ENCODE data around the gene SF3B1. TPM values are rescaled to one million over a fixed set of nuclear protein-coding genes. Genes with fewer than 3 reads are reported as not detected.
"Not testable (repeated sequence)": the region's sequence is repeated elsewhere in the genome, so short reads cannot be mapped to it uniquely, and the experiment has no call there.

Gene SF3B1
- total RNA-seq, 2 experiments from 2014 or later: 498 to 529 TPM

DNA sequence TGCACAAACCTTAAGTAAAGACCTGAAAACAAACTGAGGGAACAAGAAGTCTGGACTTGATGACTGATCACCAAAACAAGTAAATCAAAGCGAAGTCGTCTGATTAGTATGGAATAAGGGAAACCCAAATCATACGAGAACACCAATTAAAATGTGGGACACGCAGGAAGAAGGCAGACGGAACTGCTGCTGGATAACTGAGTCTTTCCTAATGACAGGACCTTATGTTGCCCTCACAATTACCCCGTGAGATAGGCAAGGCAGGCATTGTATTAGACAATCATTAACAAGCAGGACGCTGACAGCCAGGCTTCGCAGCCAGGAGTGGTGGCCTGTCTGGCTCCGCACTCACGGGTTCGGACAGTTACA is 17.9 kb upstream of the SF3B1 start:
- H3K9me3 Mint-ChIP-seq: no peaks in the 10 kb centered on the region
- intact Hi-C loops (cut with DNase I, micrococcal nuclease): loop anchor here in 1 of 2 experiments (1.0 kb wide), 3 partner anchors 17 to 63 kb away; partner anchors contain the start of genes HSPE1 and SF3B1
- DNase-seq: no peak
- Histone ChIP-seq H3K4me3 (ENCODE audit: low read length) (peak overlapping the region; percentile 67), H3K27ac (ENCODE audit: low read depth in 1 of 2, low read length in 2 of 2) (peak overlapping the region; percentile 98 to 100), H3K36me3 (ENCODE audit: insufficient read depth, low read length) (peaks cover 8% of the 10 kb centered on the region), H3K4me1 (ENCODE audit: insufficient read depth, low read length) (peaks cover 25% of the 10 kb centered on the region), H3K27me3 (ENCODE audit: control insufficient read depth in 1 of 2, insufficient read depth in 2 of 2, low read length in 2 of 2) (no peaks in the 10 kb centered on the region), H3K9me3 (ENCODE audit: control insufficient read depth in 1 of 2, insufficient read depth in 1 of 2, low read length in 2 of 2) (no peaks in the 10 kb centered on the region)
- peaks cover 46% of the 10 kb centered on the region for H3K4me1 Mint-ChIP-seq (ENCODE audit: low read depth)
- TF ChIP-seq, protein P1, sequence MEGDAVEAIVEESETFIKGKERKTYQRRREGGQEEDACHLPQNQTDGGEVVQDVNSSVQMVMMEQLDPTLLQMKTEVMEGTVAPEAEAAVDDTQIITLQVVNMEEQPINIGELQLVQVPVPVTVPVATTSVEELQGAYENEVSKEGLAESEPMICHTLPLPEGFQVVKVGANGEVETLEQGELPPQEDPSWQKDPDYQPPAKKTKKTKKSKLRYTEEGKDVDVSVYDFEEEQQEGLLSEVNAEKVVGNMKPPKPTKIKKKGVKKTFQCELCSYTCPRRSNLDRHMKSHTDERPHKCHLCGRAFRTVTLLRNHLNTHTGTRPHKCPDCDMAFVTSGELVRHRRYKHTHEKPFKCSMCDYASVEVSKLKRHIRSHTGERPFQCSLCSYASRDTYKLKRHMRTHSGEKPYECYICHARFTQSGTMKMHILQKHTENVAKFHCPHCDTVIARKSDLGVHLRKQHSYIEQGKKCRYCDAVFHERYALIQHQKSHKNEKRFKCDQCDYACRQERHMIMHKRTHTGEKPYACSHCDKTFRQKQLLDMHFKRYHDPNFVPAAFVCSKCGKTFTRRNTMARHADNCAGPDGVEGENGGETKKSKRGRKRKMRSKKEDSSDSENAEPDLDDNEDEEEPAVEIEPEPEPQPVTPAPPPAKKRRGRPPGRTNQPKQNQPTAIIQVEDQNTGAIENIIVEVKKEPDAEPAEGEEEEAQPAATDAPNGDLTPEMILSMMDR (IDR thresholded peaks at IDR 0.05): no peak
- ATAC-seq (ENCODE audit: poor library complexity): no peak
- no peaks in the 10 kb centered on the region for H3K27me3 Mint-ChIP-seq
- peak overlapping the region; percentile 100 for H3K27ac Mint-ChIP-seq
- CTCF ChIA-PET: interaction anchor here (1.2 to 2.3 kb wide), 4 partner anchors 18 to 47 kb away, joined by 3 to 9 read pairs (median 4); partner anchors contain the start of genes HSPD1, HSPE1 and SF3B1
- H3K36me3 Mint-ChIP-seq (ENCODE audit: low read depth): peaks cover 20% of the 10 kb centered on the region
- POLR2A ChIA-PET: interaction anchor here (0.6 to 6.3 kb wide), 24 partner anchors 9 to 653 kb away, joined by 3 to 260 read pairs (median 4); partner anchors contain the start of genes GTF3C3, HSPD1, HSPE1 and MARS2
- H3K4me3 Mint-ChIP-seq: peak overlapping the region; percentile 99

DNA sequence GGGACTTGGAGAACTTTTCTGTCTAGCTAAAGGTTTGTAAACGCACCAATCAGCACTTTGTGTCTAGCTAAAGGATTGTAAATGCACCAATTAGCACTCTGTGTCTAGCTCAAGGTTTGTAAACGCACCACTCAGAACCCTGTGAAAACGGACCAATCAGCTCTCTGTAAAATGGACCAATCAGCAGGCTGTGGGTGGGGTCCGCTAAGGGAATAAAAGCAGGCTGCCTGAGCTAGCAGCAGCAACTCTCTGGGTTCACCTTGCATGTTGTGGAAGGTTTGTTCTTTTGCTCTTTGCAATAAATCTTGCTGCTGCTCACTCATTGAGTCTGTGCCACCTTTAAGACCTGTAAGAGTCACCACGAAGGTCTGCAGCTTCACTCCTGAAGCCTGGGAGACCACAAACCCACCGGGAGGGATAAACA is 16.1 kb upstream of the SF3B1 start:
- POLR2A ChIA-PET: interaction anchor here (4.7 to 6.3 kb wide), 2 partner anchors 17 to 49 kb away, joined by 111 to 260 read pairs; partner anchors contain the start of genes HSPD1, HSPE1 and SF3B1
- H3K27me3 Mint-ChIP-seq; H3K27me3 ChIP-seq (ENCODE audit: control insufficient read depth in 1 of 2, insufficient read depth in 2 of 2, low read length in 2 of 2); ATAC-seq (ENCODE audit: poor library complexity); H3K4me3 ChIP-seq (ENCODE audit: low read length); H3K36me3 ChIP-seq (ENCODE audit: insufficient read depth, low read length); H3K9me3 Mint-ChIP-seq; DNase-seq; H3K27ac ChIP-seq (ENCODE audit: low read depth in 1 of 2, low read length in 2 of 2); H3K9me3 ChIP-seq (ENCODE audit: control insufficient read depth in 1 of 2, insufficient read depth in 1 of 2, low read length in 2 of 2); CTCF ChIA-PET: not testable (repeated sequence)
- Mint-ChIP-seq H3K4me1 (ENCODE audit: low read depth) (peaks cover 34% of the 10 kb centered on the region), H3K27ac (peak overlapping the region; percentile 66), H3K4me3 (peak overlapping the region; percentile 70), H3K36me3 (ENCODE audit: low read depth) (peaks cover 14% of the 10 kb centered on the region)
- peaks cover 21% of the 10 kb centered on the region for H3K4me1 ChIP-seq (ENCODE audit: insufficient read depth, low read length)
- intact Hi-C loops (cut with DNase I, micrococcal nuclease): loop anchor here in 1 of 2 experiments (1.0 kb wide), 1 partner anchor 15 kb away; no protein-coding TSS in a partner anchor

DNA sequence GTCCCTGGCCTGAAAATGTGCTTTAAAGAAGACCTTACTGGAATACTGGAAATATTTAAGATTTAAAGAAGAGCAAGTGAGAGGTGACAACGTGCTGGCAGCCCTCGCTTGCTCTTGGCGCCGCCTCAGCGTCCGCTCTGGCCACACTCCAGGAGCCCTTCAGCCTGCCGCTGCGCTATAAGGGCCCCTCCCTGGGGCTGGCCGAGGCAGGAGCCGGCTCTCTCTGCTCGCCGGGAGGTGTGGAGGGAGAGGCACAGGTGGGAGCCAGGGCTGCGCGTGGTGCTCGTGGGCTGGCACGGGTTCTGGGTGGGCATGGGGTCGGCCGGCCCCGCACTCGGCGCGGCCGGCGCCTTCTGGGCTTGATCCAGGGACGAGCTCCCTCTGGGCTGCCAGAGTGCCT is 15.6 kb upstream of the SF3B1 start:
- H3K9me3 ChIP-seq (ENCODE audit: control insufficient read depth in 1 of 2, insufficient read depth in 1 of 2, low read length in 2 of 2): no peaks in the 10 kb centered on the region
- ATAC-seq (ENCODE audit: poor library complexity) (no peak), DNase-seq (no peak)
- ChIA-PET POLR2A (interaction anchor here (4.7 to 6.3 kb wide), 2 partner anchors 16 to 49 kb away, joined by 111 to 260 read pairs; partner anchors contain the start of genes HSPD1, HSPE1 and SF3B1), CTCF (no interaction called here)
- intact Hi-C loops (cut with DNase I, micrococcal nuclease): no loop called here
- Mint-ChIP-seq H3K27ac (no peak overlapping the region), H3K9me3 (no peaks in the 10 kb centered on the region), H3K27me3 (peaks cover 2% of the 10 kb centered on the region), H3K4me1 (ENCODE audit: low read depth) (peaks cover 29% of the 10 kb centered on the region), H3K4me3 (no peak overlapping the region), H3K36me3 (ENCODE audit: low read depth) (peaks cover 14% of the 10 kb centered on the region)
- TF ChIP-seq, protein P1 (IDR thresholded peaks at IDR 0.05): no peak
- no peaks in the 10 kb centered on the region for H3K27me3 ChIP-seq (ENCODE audit: control insufficient read depth in 1 of 2, insufficient read depth in 2 of 2, low read length in 2 of 2)
- H3K36me3 ChIP-seq (ENCODE audit: insufficient read depth, low read length): peaks cover 4% of the 10 kb centered on the region
- H3K27ac ChIP-seq (ENCODE audit: low read depth in 1 of 2, low read length in 2 of 2): no peak overlapping the region
- H3K4me1 ChIP-seq (ENCODE audit: insufficient read depth, low read length): peaks cover 17% of the 10 kb centered on the region
- no peak overlapping the region for H3K4me3 ChIP-seq (ENCODE audit: low read length)

DNA sequence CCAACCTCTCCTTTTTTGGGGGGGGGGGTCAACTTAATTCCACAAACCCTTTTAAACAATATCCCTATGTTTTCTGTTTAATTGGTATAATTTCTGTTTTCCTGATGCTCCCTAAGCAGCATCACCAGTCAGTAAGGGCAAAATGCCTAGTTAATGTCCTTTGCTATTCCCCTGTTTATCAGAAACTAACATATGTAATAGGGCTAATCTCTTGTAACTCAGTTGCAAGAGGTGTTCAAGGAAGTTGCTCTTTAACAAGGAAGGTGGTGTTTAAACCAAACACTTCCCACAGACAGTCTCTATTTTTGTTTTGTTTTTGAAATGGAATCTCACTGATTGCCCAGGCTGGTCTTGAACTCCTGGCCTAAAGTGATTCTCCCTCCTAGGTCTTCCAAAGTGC is 12.0 kb upstream of the SF3B1 start:
- no peaks in the 10 kb centered on the region for H3K36me3 ChIP-seq (ENCODE audit: insufficient read depth, low read length)
- DNase-seq (no peak), ATAC-seq (ENCODE audit: poor library complexity) (no peak)
- H3K27ac Mint-ChIP-seq: no peak overlapping the region
- ChIA-PET CTCF (no interaction called here), POLR2A (no interaction called here)
- H3K4me1 ChIP-seq (ENCODE audit: insufficient read depth, low read length): no peaks in the 10 kb centered on the region
- TF ChIP-seq, protein P1 (IDR thresholded peaks at IDR 0.05): no peak
- no peaks in the 10 kb centered on the region for H3K27me3 ChIP-seq (ENCODE audit: control insufficient read depth in 1 of 2, insufficient read depth in 2 of 2, low read length in 2 of 2)
- H3K9me3 Mint-ChIP-seq: no peaks in the 10 kb centered on the region
- H3K27me3 Mint-ChIP-seq: peaks cover 5% of the 10 kb centered on the region
- H3K27ac ChIP-seq (ENCODE audit: low read depth in 1 of 2, low read length in 2 of 2): no peak overlapping the region
- H3K9me3 ChIP-seq (ENCODE audit: control insufficient read depth in 1 of 2, insufficient read depth in 1 of 2, low read length in 2 of 2): no peaks in the 10 kb centered on the region
- intact Hi-C loops (cut with DNase I, micrococcal nuclease): no loop called here
- no peak overlapping the region for H3K4me3 Mint-ChIP-seq
- H3K36me3 Mint-ChIP-seq (ENCODE audit: low read depth): no peaks in the 10 kb centered on the region
- no peaks in the 10 kb centered on the region for H3K4me1 Mint-ChIP-seq (ENCODE audit: low read depth)
- no peak overlapping the region for H3K4me3 ChIP-seq (ENCODE audit: low read length)

All from CD4-positive, alpha-beta T cell (primary cell).